Stimulated activated CD8-positive, alpha-beta memory T cell treated with anti-CD3 and anti-CD28 coated beads, Interleukin-12 subunit alpha, Interleukin-12 subunit beta, amount 100 ng/mL, for 24 hours (primary cell): ENCODE measurements around the gene AK5.

Experiments
- DNase-seq: peaks from one replicate; pipeline ENCODE4 v3.0.0-alpha.2; 2020; ENCODE audit errors: extremely low read depth

Gene AK5

GRCh38 chr1:77354536-77354935, 72.7 kb downstream of the AK5 start:
- no peak for DNase-seq

DNA sequence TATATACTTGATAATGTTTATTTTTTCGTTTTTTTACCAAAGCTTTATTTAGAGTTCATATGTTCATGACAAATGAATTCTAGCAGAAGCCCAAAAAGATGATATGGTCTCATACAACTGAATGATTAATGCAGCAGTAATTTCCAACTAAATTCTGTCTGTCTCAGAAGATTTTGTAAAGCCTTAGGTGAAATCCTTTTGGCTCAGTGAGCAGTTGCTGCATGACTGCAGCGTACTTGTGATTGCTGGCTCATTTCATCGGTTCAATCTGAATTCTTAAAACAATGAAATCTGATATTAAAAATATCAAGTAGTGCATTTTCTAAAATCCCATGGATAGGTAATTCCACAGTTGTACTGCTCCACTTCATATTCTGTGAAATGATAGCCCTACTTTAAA, 73.2 kb downstream of the AK5 start:
- no peak for DNase-seq

GRCh38 chr1:77356136-77356535, 74.3 kb downstream of the AK5 start:
- DNase-seq = no peak

- no peak for DNase-seq
Measured at GRCh38 chr1:77360256-77360655, 78.4 kb downstream of the AK5 start.

DNA sequence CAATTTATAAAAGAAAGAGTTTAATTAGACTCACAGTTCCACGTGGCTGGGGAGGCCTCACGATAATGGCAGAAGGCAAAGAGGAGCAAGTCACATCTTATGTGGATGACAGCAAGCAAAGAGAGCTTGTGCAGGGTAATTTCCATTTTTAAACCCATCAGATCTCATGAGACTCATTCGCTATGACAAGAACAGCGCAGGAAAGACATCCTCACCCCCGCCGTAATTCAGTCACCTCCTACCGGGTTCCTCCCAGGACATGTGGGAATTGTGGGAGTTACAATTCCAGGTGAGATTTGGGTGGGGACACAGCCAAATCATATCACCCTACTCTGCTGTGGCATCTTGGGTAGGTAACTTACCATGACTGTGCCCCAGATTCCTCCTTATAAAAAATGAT, 79.8 kb downstream of the AK5 start:
- no peak for DNase-seq

GRCh38 chr1:77370161-77370560, 88.3 kb downstream of the AK5 start:
- no peak for DNase-seq

DNA sequence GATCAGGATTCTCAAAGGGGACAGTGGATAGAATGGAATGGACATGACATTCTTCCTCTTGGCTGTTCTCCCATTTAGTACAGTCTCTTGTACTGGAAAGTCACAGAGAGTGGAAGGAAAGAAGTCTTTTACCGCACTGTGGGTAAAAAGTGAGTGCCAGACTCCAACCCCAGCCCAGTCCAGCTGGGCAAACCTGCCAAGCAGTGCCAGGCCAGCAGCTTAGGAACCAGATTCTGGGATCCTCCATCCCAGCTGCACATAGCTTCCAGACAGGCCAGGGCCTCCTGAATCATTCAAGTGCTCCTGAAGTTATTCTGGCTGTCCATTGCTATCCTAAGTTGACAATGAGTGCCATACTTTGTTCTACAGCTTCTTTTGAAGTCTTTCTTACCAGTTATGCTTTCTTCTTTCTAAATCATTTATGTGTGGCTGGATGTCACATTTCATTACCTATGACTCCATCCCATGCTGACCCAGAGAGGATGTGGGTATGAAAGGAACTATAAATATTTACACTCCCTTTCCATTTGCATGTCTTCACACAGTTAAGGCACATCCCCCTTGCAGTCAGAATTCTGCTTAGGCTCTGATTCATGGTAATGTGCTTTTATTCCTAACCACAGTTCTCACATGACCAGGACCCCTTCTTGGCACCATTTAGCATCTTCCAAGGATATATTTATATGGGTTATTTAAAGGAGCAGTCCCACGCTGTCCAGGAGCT, 88.9 kb downstream of the AK5 start:
- DNase-seq = no peak

DNA sequence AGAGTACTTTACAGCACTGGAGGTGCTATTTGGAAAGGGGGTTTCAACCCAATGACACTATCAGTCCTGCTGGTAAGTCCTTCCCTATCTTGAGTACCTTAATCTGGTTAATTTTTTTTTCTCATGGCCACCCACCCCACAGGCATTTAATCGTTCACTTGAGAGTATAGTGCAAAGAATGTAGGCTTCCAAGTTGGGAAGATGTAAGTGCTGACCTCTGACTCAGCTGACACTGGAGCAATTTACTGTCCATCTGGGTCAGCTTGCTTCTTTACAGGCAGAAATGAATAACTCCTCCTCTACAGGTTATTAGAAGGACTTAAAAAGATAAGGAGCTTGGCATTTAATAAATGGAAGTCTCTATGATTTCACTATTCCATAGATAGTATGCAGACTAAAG, 89.6 kb downstream of the AK5 start:
- no peak for DNase-seq

GRCh38 chr1:77373702-77374101, 91.9 kb downstream of the AK5 start:
- DNase-seq = no peak

GRCh38 chr1:77375541-77375940, 93.7 kb downstream of the AK5 start:
- no peak for DNase-seq

- no peak for DNase-seq
Measured at GRCh38 chr1:77375990-77376389, 94.2 kb downstream of the AK5 start.

GRCh38 chr1:77378723-77379535, 97.1 kb downstream of the AK5 start:
- DNase-seq = no peak

- DNase-seq = no peak
Measured at GRCh38 chr1:77382366-77382765, 100.5 kb downstream of the AK5 start.

- no peak for DNase-seq
Measured at GRCh38 chr1:77383236-77383635, 101.4 kb downstream of the AK5 start.

DNA sequence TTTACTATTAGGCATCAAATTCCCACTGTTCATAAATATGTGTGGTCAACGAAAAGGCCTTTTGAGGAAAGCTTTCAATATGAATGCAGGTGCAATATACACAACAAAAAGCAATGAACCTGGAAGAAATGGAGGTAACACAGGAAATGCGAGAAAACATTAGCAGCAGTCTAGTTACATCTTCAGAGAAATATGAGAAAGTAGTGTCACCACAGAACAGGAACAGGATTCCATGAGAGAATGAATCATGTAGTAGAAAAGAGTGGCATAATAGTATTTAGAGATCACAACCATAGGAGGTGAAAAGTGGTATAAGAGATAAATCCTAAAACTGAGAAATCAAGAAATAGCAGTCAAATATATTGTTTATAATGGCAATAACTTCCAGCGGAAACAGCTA, 103.7 kb downstream of the AK5 start:
- no peak for DNase-seq

- DNase-seq = no peak
Measured at GRCh38 chr1:77386276-77386675, 104.5 kb downstream of the AK5 start.

DNA sequence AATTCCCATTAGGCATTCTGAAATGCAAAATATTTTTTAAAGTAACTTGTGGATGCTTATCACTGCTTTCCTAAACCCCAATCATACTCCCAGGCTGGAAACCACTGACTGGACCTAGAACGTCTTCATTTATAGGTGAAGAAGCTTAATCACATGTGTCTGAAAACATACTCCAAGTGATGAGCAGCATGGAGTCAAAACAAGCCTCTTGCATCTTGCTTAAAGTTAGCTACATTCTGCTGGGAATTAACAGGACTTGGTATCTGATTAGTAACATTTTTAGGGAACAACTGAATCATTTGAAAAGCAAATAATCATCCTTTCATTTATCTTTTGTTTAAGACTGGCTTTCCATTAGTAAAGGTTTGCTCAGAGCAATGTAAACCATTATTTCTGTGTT, 105.7 kb downstream of the AK5 start:
- DNase-seq = no peak

DNA sequence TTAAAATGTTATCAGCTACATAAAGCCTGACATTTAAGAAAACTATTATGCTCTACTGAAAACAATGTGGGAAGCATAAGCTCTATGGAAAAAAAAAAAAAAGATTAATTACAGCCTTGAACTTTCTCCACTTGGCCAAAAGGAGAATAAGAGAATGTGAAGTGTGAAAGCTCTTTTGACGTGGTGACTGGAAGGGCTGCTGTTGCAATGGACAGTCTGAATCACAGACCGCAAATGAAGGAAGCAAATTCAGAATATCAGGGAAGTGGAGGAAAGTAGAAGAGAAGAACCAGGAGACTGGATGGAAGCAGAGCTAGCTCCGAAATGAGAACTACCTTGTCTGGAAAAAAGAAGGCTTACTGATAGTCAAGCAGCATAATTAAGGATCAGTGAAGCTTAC, 106.8 kb downstream of the AK5 start:
- no peak for DNase-seq

DNA sequence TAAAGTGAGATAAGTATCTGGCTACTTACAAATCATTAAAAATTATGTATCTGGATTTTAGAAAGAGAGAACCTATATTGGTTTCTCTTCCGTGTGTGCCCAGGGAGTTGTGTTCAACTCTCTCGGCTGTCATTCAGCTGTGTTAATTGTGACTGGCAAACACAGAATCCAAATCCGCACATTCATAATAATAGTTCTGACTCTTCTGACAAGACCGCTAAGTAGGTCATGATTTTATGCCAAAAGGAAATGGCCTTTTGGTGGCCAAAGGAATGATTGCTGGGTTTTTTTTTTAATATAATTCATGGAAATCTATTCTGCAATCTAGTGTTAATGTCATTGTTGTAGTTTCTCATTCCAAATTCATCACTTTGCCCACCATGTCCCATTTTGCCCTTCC, 110.7 kb downstream of the AK5 start:
- DNase-seq = no peak

GRCh38 chr1:77394166-77394565, 112.3 kb downstream of the AK5 start:
- no peak for DNase-seq

- no peak for DNase-seq
Measured at GRCh38 chr1:77395051-77395450, 113.2 kb downstream of the AK5 start.

GRCh38 chr1:77398152-77398551, 116.3 kb downstream of the AK5 start:
- DNase-seq = no peak
